ENCODE data around the gene MPPED1.

- no peak for TF ChIP-seq CTCF (IDR thresholded peaks at IDR 0.05)
- no peak for TF ChIP-seq POLR2A (IDR thresholded peaks at IDR 0.05)
Measured at GRCh38 chr22:43395086-43395695, 16.6 kb upstream of the MPPED1 start.

Data from esophagus squamous epithelium (tissue), 4 donors.